Caki2 (cell line): ENCODE results near the gene SNAPC2. TPM values are rescaled to one million over a fixed set of nuclear protein-coding genes. Genes with fewer than 3 reads are reported as not detected.

Experiments
- DNase-seq: peaks from one replicate; pipeline ENCODE4 v3.0.0-alpha.2; 2015; ENCODE audit warnings: low read depth
- in situ Hi-C: cut with HindIII; loops from 2 replicates; pipeline ENCODE4 v1.10.0; 2016; ENCODE audit warnings: low sequenced_read_pairs, low pct_unique_long_range_greater_than_20kb, mixed read lengths
- total RNA-seq: library from RNA; depleted of rRNA; stranded (reverse); fragments of >200 nt; shearing (Covaris generic); gene quantifications from 2 replicates; pipeline ENCODE4 v1.2.3, GENCODE V29; 2014; ENCODE audit warnings: low replicate concordance; rRNA removed

The SNAPC2 gene
- total RNA-seq, 1 experiment from 2014 or later = 19.2 TPM

DNA sequence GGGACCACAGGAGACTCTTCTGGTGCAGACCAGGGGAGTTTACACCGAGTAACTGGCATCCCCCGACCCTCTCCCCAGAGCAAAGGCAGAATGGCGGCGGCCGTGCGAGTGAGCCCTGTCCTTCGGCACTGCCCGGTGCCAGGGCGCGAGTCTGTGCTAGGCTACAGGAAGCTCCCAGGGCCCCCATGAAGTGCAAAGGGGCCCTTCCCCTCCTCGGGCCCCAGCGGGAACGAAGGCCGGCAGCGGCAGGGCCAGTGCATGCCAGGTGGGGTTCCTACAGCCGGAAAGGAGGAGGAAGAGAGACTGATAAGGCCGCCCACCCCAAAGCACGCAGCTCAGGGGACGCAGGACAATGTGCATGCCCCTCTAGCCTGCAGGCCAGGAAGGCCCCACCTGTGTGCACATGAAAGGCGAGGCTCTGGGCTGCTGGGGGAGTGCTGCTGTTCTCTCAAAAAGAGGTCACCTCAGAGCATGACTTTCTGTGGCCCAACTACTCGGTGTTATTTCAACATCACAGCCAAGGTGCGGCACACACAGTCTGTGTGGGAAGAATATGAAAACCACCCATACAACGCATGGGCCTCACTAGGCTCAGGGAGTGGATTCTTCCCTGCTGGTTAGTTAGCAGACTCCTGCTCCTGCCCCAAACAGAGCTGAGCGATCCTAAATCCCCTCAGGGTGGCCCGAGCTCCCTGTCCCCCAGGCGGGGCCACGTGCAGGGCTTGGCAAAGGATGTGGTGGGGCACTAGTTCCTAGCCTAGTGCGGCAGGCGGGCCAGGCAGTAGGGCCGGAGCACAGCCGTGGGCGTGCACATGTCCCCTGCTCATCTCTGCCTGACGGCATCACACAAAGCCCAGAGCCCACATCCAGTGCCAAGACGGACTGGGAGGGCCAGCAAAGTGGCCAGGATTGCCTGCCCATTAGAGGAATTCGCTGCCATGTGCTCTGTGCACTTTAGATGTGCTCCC lies 51.7 kb downstream of the SNAPC2 start:
- in situ Hi-C loops = no loop called here
- DNase-seq = no peak

Other genes with a start within 250 kb of the SNAPC2 start
- not detected in 2 replicates for gene MCEMP1, start 243.2 kb upstream of the SNAPC2 start, total RNA-seq
- 83.3 and 104 TPM in 2 replicates for gene TRAPPC5, start 239.5 kb upstream of the SNAPC2 start, total RNA-seq
- gene FCER2, start 218.2 kb upstream of the SNAPC2 start, total RNA-seq = not detected in 2 replicates
- gene CLEC4G, start 188.2 kb upstream of the SNAPC2 start, total RNA-seq = not detected in 2 replicates
- gene CD209, start 172.8 kb upstream of the SNAPC2 start, total RNA-seq = not detected in 2 replicates
- not detected in 2 replicates for gene CLEC4M, start 157.1 kb upstream of the SNAPC2 start, total RNA-seq
- gene EVI5L, start 90.1 kb upstream of the SNAPC2 start, total RNA-seq = 2.9 and 10.7 TPM in 2 replicates
- gene PRR36, start 45.9 kb upstream of the SNAPC2 start, total RNA-seq = 0.03 TPM in 1 of 2 replicates, not detected in the other
- gene LRRC8E, start 31.8 kb upstream of the SNAPC2 start, total RNA-seq = 14.7 and 15.9 TPM in 2 replicates
- gene MAP2K7, start 16.5 kb upstream of the SNAPC2 start, total RNA-seq = 5.0 and 8.6 TPM in 2 replicates
- gene TGFBR3L, start 5.5 kb upstream of the SNAPC2 start, total RNA-seq = not detected in 2 replicates
- gene CTXN1, start 5.8 kb downstream of the SNAPC2 start, total RNA-seq = 2.0 and 11.1 TPM in 2 replicates
- 19.4 and 58.8 TPM in 2 replicates for gene TIMM44, start 23.3 kb downstream of the SNAPC2 start, total RNA-seq
- 40.3 and 47.1 TPM in 2 replicates for gene ELAVL1, start 85.3 kb downstream of the SNAPC2 start, total RNA-seq
- not detected in 2 replicates for gene CCL25, start 132.4 kb downstream of the SNAPC2 start, total RNA-seq
- not detected in 2 replicates for gene FBN3, start 229.3 kb downstream of the SNAPC2 start, total RNA-seq